GM18907 (cell line): ENCODE results near the gene ZNF782.
"Not testable (repeated sequence)": the region's sequence is repeated elsewhere in the genome, so short reads cannot be mapped to it uniquely, and the experiment has no call there.

Experiments
- ATAC-seq: cut with Tn5 transposase; IDR thresholded peaks from one replicate; pipeline ENCODE4 v1.9.1; 2021; ENCODE audit warnings: mild to moderate bottlenecking, moderate library complexity; ENCODE audit not compliant: unreplicated experiment

ZNF782 gene

GRCh38 chr9:96854651-96855273, 448 bp upstream of the ZNF782 start:
- no peak for ATAC-seq

GRCh38 chr9:96852676-96853075, 1.6 kb downstream of the ZNF782 start:
- no peak for ATAC-seq

GRCh38 chr9:96844040-96844439, 10.3 kb downstream of the ZNF782 start:
- ATAC-seq: no peak

- ATAC-seq: no peak
Measured at GRCh38 chr9:96818533-96818932, 35.8 kb downstream of the ZNF782 start.

GRCh38 chr9:96817973-96818372, 36.3 kb downstream of the ZNF782 start:
- ATAC-seq: no peak

- no peak for ATAC-seq
Measured at GRCh38 chr9:96813607-96814006, 40.7 kb downstream of the ZNF782 start.

GRCh38 chr9:96798959-96799358, 55.4 kb downstream of the ZNF782 start:
- not testable (repeated sequence) for ATAC-seq

- ATAC-seq: no peak
Measured at GRCh38 chr9:96784021-96784420, 70.3 kb downstream of the ZNF782 start.

GRCh38 chr9:96782235-96782634, 72.1 kb downstream of the ZNF782 start:
- ATAC-seq: no peak

GRCh38 chr9:96781552-96781951, 72.8 kb downstream of the ZNF782 start:
- ATAC-seq: no peak

- no peak for ATAC-seq
Measured at GRCh38 chr9:96779089-96779488, 75.2 kb downstream of the ZNF782 start.

GRCh38 chr9:96777426-96777864, 76.9 kb downstream of the ZNF782 start:
- ATAC-seq: no peak

GRCh38 chr9:96771124-96771523, 83.2 kb downstream of the ZNF782 start:
- no peak for ATAC-seq

- no peak for ATAC-seq
Measured at GRCh38 chr9:96769989-96770388, 84.3 kb downstream of the ZNF782 start.
